Activated naive CD8-positive, alpha-beta T cell treated with anti-CD3 and anti-CD28 coated beads for 36 hours (primary cell): ENCODE results near the gene ALLC. TPM values are rescaled to one million over a fixed set of nuclear protein-coding genes. Genes with fewer than 3 reads are reported as not detected.
"Not testable (repeated sequence)": the region's sequence is repeated elsewhere in the genome, so short reads cannot be mapped to it uniquely, and the experiment has no call there.

Experiments
- DNase-seq: peaks from one replicate; pipeline ENCODE4 v3.0.0; 2021
- H3K27ac Mint-ChIP-seq: one replicate; pipeline ENCODE4 v1.8.0; 2022; ENCODE audit warnings: mild to moderate bottlenecking, moderate library complexity, mixed read lengths
- H3K27me3 Mint-ChIP-seq: one replicate; pipeline ENCODE4 v1.8.0; 2022; ENCODE audit warnings: mild to moderate bottlenecking, mixed read lengths
- H3K36me3 Mint-ChIP-seq: one replicate; pipeline ENCODE4 v1.8.0; 2021; ENCODE audit warnings: mild to moderate bottlenecking, mixed read lengths
- H3K4me1 Mint-ChIP-seq: one replicate; pipeline ENCODE4 v1.8.0; 2021; ENCODE audit warnings: mixed read lengths
- H3K4me3 Mint-ChIP-seq: one replicate; pipeline ENCODE4 v1.8.0; 2022; ENCODE audit warnings: mild to moderate bottlenecking, moderate library complexity, mixed read lengths
- H3K9me3 Mint-ChIP-seq: one replicate; pipeline ENCODE4 v1.8.0; 2022; ENCODE audit warnings: mixed read lengths
- total RNA-seq, 2 experiments: library from RNA; stranded (reverse); gene quantifications; one replicate each; pipeline ENCODE4 v1.2.3, GENCODE V29; 2021

ALLC gene
- total RNA-seq, 2 experiments from 2014 or later: not detected

DNA sequence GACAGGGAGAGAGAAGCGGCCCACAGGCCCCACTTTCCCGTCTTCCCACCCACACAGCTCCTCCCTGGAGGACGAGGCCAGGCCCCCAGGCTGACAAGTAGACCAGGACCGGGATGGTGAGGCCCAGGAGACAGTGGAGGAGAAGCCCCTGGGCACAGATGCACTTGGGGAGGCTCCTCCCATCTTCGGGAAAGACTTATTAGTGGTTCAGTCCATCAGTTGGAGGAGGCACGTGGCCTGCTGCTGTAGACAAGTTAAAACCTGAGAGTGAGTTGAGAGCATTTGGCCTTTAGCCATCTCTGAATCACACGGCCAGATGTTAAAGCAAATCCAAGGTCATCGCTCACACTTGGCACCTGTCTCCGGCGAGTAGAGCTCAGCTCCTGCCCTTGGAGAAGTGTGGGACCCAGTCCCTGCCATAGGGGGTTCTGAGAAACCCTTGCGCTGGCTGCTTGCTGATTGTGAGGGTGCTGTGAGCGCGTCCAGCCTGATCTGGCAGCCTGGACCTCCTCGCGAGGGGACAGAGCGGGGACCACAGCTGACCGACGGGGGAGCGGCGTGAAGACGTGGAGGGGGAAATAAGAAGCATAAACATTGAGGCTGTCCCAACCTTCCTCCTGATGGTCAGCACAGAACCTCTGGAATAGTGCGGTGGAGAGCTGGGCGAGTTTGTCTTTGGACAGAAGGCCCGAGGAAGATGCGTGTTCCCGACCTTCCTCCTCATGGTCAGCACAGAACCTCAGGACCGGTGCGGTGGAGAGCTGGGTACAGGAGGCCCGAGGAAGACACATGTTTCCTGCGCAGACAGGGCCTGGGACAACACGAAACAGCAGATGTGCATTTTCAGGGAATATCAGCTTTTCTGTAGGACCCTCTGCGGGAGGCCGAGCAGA is 24.7 kb upstream of the ALLC start:
- Mint-ChIP-seq H3K36me3 (no peaks in the 10 kb centered on the region), H3K27me3 (no peaks in the 10 kb centered on the region), H3K27ac (no peak overlapping the region), H3K9me3 (no peaks in the 10 kb centered on the region), H3K4me3 (no peak overlapping the region), H3K4me1 (peaks cover under 1% of the 10 kb centered on the region)
- DNase-seq: no peak

DNA sequence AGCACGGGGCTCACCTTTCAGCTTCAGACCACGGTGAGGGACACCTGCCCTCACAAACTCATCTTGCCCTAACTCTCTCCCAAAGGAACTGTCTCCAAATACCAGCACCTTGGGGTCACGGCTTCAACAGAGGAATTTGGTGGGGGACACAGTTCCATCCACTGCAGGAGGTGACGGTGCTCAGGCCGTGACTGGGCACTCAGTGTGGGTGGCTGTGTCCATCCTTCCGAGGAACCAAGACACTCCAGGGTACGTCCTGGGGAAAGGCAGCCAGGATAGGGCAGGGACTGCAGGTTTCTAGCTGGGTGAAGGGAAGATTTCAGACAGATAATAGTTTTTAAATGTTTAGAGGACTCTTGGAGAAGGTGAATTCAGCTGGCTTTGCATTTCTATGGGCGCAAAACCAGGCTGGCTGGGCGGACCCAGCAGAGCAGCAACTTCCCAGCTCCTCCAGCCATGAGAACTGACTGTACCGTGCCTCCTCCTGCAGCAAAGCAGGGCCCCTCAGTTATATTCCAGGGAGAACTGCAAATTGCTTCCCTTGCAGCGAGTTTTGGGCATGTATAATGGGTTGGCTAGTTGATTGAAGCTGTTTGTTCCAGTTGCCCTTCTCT is 23.9 kb upstream of the ALLC start:
- Mint-ChIP-seq H3K27ac (no peak overlapping the region), H3K27me3 (no peaks in the 10 kb centered on the region), H3K9me3 (no peaks in the 10 kb centered on the region), H3K4me3 (no peak overlapping the region), H3K4me1 (peaks cover 6% of the 10 kb centered on the region), H3K36me3 (no peaks in the 10 kb centered on the region)
- no peak for DNase-seq

DNA sequence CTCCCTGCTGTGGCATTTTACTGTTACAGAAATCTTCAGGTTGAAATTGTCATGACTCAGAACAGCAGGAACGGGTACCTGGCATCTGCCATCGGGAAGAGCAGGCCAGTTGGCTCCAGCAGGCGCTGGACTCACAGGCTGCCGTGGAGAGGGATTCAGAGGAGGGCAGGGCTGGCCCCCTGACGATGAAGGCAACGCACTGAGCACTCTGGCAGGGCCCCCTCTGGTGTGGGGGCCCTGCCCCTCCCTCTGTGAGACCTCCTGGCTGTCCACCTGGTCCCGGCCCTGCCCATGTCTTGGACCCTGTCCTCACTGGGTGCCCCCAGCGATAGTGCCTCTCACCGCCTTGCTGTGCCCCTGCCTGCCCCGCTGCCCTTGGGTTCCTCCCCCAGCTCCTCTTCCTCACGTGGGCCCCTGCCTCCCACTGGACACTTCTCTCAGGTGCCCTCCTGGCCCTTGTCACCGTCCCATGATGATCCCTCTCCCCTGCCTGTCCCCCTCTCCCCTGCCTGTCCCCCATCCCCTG is 23.3 kb upstream of the ALLC start:
- H3K9me3 Mint-ChIP-seq: no peaks in the 10 kb centered on the region
- no peaks in the 10 kb centered on the region for H3K36me3 Mint-ChIP-seq
- H3K27ac Mint-ChIP-seq: no peak overlapping the region
- peaks cover 9% of the 10 kb centered on the region for H3K4me1 Mint-ChIP-seq
- H3K27me3 Mint-ChIP-seq: no peaks in the 10 kb centered on the region
- no peak for DNase-seq
- no peak overlapping the region for H3K4me3 Mint-ChIP-seq

DNA sequence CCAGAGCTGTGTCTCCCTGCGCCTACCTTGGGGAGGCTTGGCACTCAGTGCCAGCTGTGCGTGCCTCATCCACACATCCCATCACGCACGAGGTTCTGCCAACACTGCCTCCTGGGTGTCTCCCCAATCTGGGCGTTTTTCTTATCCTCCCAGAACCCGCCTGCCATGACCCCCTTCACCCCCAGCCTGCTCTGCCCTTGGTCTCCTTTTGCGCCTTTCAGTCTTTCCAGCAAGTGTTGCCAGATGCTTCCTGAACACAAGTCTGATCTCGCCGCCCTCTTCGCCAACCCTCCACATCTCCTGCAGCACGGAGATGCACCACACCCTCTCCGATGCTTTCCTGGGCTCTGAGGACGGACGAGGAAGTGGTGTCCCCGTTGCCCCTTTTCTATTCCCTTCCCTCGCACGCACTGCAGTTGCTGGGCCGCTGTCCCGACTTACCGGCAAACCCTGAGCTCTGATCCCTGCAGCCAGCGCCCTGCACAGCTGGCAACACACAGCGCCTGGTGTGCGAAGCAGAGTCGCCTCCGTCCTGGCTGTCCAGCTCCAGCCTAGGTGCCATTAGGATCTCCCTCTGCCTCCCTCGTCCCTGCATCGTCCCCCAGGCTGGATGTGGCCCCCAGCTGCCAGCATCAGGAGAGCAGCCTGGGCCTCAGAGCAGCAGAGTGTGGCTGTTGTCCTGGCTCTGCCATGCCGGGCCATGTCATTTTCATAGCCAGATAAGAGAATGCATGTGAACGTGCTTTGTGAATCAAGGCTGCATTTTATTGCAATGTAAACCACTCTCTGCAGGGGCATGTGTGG is 22.6 kb upstream of the ALLC start:
- no peak overlapping the region for H3K4me3 Mint-ChIP-seq
- no peaks in the 10 kb centered on the region for H3K9me3 Mint-ChIP-seq
- no peaks in the 10 kb centered on the region for H3K36me3 Mint-ChIP-seq
- DNase-seq: no peak
- no peak overlapping the region for H3K27ac Mint-ChIP-seq
- H3K4me1 Mint-ChIP-seq: peaks cover 9% of the 10 kb centered on the region
- H3K27me3 Mint-ChIP-seq: no peaks in the 10 kb centered on the region

DNA sequence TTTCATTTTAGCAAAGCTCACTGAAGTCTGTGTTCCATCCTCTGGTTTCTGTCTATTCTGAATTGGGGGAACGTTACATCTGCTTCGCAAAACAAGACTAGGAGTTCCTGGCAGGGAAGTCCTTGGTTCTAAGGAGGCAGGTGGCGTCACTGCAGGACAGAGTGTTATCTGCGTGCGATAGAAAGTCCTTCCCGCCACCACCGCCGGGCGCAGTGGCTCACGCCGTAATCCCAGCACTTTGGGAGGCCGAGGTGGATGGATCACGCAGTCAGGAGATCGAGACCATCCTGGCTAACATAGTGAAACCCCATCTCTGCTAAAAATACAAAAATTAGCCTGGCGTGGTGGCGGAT is 22.0 kb upstream of the ALLC start:
- H3K27ac Mint-ChIP-seq, H3K9me3 Mint-ChIP-seq, DNase-seq, H3K27me3 Mint-ChIP-seq, H3K36me3 Mint-ChIP-seq, H3K4me3 Mint-ChIP-seq, H3K4me1 Mint-ChIP-seq: not testable (repeated sequence)

DNA sequence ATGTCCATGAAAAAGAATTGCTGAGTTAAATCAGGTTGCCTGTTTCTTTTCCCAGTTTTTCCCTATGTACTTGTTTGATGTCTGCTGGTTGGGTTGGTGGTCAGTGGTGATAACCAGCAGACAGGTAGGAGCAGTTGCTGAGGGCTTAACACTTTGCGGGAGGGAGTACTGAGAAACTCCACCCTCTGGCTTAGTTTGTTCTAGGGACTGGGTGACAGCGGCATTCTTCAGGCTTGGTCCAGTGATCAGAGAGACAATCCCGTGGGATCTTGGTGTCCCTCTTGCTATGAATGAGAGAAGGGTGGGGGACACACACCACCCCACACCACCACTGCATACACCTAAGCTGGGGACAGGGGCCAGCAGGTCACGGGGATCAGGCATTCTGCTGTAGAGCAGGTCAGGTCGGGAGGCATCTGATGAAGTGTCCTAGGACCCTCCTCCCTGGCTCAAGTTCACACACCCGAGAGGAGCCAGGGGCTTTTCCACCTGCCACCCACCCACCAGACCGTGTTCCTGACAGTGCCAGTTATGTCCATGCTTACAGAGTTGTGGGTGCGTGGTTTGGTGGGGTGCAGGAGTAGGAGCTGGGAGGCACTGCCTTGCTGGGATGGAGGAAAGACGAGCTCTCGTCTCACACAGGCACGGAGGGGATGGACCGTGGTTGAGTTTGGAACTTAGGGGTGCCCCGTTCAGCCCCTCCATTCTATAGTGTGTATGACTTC is 21.3 kb upstream of the ALLC start:
- no peaks in the 10 kb centered on the region for H3K27me3 Mint-ChIP-seq
- DNase-seq: no peak
- no peak overlapping the region for H3K4me3 Mint-ChIP-seq
- peaks cover 9% of the 10 kb centered on the region for H3K4me1 Mint-ChIP-seq
- no peak overlapping the region for H3K27ac Mint-ChIP-seq
- no peaks in the 10 kb centered on the region for H3K36me3 Mint-ChIP-seq
- no peaks in the 10 kb centered on the region for H3K9me3 Mint-ChIP-seq

DNA sequence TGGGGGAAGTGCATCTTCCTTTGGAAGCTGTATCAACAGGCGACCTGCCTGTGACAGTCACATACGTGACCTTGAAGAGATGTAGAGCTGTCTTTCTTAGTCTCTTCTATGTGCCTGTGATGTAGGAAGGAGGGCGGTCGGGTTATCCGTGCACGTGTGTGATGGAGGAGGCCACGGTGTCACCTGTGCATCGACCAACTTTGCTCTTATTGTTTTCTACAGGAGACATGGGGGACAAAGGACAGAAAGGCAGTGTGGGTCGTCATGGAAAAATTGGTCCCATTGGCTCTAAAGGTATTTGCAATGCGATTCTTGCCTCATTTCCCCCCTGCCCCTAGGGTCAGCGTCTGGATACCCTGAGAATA is 20.7 kb upstream of the ALLC start:
- H3K4me1 Mint-ChIP-seq: peaks cover 9% of the 10 kb centered on the region
- no peaks in the 10 kb centered on the region for H3K36me3 Mint-ChIP-seq
- H3K9me3 Mint-ChIP-seq: no peaks in the 10 kb centered on the region
- DNase-seq: no peak
- H3K27ac Mint-ChIP-seq: no peak overlapping the region
- H3K4me3 Mint-ChIP-seq: no peak overlapping the region
- H3K27me3 Mint-ChIP-seq: no peaks in the 10 kb centered on the region

DNA sequence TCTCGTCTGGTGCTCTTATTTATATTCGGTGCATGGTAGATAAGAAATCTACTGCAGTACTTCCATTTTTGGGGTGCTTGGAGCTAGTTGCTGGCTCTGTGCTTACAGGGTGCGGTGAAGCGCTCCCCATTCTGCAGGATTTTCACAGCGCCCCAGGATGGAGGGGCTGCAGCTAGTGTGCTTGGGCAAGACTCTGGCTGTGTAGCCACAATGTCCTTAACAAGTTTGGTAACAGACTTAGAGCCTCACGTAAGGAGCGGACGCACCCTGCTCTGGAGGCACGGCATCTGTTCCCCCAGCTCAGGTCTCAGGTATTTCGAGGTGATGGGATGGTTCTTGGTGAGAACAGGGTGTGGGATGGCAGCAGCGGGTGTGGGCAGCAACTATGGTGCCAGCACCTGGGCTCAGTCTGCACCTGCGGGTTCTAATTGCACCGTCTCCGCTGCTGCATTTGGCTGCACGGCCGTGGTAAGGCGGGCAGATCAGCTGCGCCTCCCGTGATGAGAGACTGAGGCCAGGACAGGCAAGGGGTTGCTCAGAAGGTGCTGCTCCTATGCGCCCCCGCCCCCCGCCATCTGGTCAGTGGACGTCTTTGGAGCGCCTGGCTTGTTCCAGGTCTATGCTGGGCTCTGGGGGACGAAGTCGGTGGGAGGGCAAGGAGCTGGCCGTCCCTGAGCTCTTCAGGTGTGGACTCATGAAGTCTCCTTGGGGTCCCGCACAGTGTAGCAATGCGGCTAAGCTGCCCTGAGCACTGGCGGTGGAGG is 20.1 kb upstream of the ALLC start:
- Mint-ChIP-seq H3K4me1 (peaks cover 9% of the 10 kb centered on the region), H3K27me3 (no peaks in the 10 kb centered on the region), H3K36me3 (no peaks in the 10 kb centered on the region), H3K9me3 (no peaks in the 10 kb centered on the region), H3K27ac (no peak overlapping the region), H3K4me3 (no peak overlapping the region)
- DNase-seq: no peak

DNA sequence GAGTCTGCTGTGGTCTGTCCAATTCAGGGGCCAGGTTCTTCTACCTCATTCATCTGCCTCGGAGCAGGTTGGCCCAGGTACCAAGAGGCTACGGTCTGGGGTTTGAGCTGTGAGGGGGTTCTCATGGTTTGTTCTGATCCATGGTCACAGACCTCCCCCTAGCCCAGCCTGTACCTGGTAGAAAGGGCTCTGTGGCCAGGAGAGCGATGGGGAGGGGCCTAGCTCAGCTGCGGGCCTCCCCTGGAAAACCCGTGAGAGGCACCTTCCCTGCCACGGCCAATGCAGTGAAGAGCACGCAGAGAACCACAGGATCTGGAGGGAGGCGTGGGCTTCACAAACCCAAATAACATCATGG is 19.6 kb upstream of the ALLC start:
- no peak for DNase-seq
- no peak overlapping the region for H3K27ac Mint-ChIP-seq
- no peaks in the 10 kb centered on the region for H3K9me3 Mint-ChIP-seq
- no peaks in the 10 kb centered on the region for H3K27me3 Mint-ChIP-seq
- H3K4me1 Mint-ChIP-seq: peaks cover 9% of the 10 kb centered on the region
- H3K36me3 Mint-ChIP-seq: no peaks in the 10 kb centered on the region
- no peak overlapping the region for H3K4me3 Mint-ChIP-seq

DNA sequence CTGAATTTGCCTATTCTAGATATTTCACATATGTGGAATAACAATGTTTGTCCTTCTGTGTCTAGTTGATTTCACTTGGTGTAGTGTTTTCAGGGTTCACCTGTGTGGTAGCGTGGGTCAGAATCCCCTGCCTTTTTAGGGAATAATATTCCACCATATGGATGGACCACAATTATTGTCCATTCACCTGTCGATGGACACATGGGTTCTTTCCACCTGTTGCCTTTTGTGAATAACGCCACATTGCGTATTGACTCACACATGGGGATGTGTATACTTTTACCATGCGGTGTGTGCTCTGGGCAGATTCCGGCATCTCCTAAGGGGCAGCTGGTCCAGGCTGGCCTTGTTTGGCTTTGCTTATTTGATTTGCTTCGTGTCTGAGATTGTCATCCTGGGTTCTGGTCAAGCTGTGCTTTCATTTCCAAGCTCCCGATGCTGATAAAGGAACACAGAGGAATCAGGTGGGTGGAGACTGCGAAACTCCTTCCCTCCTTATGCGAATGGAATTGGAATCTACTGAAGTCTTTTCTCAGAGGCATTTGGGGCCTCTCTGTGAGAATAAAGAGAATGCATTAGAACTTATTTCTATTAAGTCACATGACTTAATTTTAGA is 18.9 kb upstream of the ALLC start:
- Mint-ChIP-seq H3K36me3 (no peaks in the 10 kb centered on the region), H3K9me3 (no peaks in the 10 kb centered on the region), H3K4me3 (no peak overlapping the region), H3K27ac (no peak overlapping the region), H3K27me3 (no peaks in the 10 kb centered on the region), H3K4me1 (peaks cover 9% of the 10 kb centered on the region)
- no peak for DNase-seq

DNA sequence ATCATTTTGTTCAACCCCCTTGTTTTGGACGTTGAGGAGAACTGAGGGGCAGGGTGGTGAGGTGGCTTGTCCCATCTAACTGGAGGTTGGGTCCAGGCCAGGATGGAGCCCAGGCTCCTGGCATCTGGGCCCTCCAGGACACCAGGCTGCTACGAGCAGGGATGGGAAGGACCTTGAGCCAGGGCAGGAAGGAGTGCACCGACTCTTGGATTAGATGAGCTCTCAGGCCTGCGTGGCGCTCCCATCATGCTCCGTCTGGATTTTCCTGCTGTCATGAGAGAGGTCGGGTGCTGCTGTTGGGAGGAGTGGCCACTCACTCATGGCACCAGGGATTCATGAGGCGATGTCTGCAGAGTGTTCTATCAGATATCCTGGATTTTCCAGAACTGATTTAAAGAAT is 18.3 kb upstream of the ALLC start:
- Mint-ChIP-seq H3K27me3 (no peaks in the 10 kb centered on the region), H3K4me3 (no peak overlapping the region), H3K27ac (no peak overlapping the region), H3K9me3 (no peaks in the 10 kb centered on the region), H3K36me3 (no peaks in the 10 kb centered on the region), H3K4me1 (peaks cover 9% of the 10 kb centered on the region)
- DNase-seq: no peak

DNA sequence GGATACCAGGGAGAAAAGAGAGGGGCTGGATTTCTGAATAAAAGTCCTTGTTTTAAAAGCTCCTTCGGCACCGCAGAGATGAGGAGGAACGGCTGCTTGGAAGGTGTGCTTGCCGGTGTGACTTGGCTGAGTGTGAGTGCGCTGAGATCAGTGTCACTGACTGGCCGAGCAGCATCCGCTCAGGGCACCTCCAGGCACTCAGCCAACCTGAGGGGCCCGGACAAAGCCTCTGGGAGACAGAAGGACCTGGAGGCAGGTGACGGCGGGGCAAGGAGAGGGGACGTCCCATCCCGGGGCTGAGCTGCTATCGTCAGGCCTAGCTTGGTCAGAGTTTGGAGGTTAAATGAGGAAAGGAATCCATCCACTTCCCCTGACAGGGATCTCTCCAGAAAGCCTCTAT is 16.8 kb upstream of the ALLC start:
- DNase-seq: no peak
- Mint-ChIP-seq H3K27ac (no peak overlapping the region), H3K9me3 (no peaks in the 10 kb centered on the region), H3K4me3 (no peak overlapping the region), H3K36me3 (no peaks in the 10 kb centered on the region), H3K4me1 (peaks cover 9% of the 10 kb centered on the region), H3K27me3 (no peaks in the 10 kb centered on the region)

DNA sequence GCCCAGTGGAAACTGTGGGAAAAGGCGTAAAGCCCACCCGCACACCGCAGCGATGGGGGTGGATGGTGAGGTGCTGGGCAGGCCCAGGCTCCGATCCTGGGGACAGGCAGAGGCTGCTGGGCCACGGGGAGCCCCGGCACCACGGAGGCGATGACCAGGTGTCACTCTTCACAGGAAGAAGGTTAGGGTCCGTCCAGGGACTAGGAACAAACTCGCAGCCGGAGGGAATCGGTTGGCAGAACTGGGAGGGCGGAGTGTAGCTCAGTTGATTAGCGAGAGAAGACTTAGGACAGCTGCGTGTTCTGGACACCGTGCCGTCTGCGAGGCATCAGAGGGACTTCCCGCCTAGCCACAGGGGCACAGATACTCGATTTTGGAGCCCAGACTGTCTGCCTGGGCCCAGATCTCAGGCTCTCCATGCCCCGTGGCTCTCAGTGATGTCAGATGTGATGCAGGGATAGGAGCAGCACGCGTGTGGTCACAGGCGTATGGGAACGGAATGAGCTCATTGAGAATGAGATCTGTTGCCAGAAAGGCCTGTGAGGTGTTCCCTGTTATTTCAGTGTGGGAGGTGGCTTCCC is 16.1 kb upstream of the ALLC start:
- H3K9me3 Mint-ChIP-seq: no peaks in the 10 kb centered on the region
- H3K36me3 Mint-ChIP-seq: no peaks in the 10 kb centered on the region
- no peak overlapping the region for H3K4me3 Mint-ChIP-seq
- no peak overlapping the region for H3K27ac Mint-ChIP-seq
- DNase-seq: no peak
- H3K27me3 Mint-ChIP-seq: no peaks in the 10 kb centered on the region
- H3K4me1 Mint-ChIP-seq: peaks cover 9% of the 10 kb centered on the region
